OCI-LY1 (cell line): ENCODE data around the gene COPE.

ENCODE experiments used
- EZH2 ChIP-seq: fragments of 200-600 bp; sonication (generic), shearing (Covaris generic); IDR thresholded peaks from 2 replicates; pipeline ENCODE4 v1.8.0; 2017; ENCODE audit warnings: borderline replicate concordance, mixed run types, mild to moderate bottlenecking, antibody characterized with exemption, low read length, moderate library complexity, mixed read lengths
- TF ChIP-seq, protein P1 (sequence below): fragments of 200-600 bp; sonication (generic), shearing (Covaris generic); IDR thresholded peaks from 2 replicates; pipeline ENCODE4 v1.5.1; 2017; ENCODE audit warnings: mild to moderate bottlenecking, antibody characterized with exemption, low read length, moderate library complexity, mixed read lengths

GRCh38 chr19:18861235-18861634 lies 58.0 kb downstream of the COPE start:
- TF ChIP-seq, protein P1, sequence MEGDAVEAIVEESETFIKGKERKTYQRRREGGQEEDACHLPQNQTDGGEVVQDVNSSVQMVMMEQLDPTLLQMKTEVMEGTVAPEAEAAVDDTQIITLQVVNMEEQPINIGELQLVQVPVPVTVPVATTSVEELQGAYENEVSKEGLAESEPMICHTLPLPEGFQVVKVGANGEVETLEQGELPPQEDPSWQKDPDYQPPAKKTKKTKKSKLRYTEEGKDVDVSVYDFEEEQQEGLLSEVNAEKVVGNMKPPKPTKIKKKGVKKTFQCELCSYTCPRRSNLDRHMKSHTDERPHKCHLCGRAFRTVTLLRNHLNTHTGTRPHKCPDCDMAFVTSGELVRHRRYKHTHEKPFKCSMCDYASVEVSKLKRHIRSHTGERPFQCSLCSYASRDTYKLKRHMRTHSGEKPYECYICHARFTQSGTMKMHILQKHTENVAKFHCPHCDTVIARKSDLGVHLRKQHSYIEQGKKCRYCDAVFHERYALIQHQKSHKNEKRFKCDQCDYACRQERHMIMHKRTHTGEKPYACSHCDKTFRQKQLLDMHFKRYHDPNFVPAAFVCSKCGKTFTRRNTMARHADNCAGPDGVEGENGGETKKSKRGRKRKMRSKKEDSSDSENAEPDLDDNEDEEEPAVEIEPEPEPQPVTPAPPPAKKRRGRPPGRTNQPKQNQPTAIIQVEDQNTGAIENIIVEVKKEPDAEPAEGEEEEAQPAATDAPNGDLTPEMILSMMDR, result no peak
- TF ChIP-seq EZH2, result no peak
